Vagina (tissue), 2 donors: ENCODE measurements around the gene MADCAM1. TPM values are rescaled to one million over a fixed set of nuclear protein-coding genes. Genes with fewer than 3 reads are reported as not detected.

Experiments used
- DNase-seq, 2 donors: peaks; one replicate each; pipeline ENCODE4 v3.0.0-alpha.2; 2017; ENCODE audit errors: extremely low spot score in 2 of 2
- H3K27ac ChIP-seq: fragments of 200-600 bp; sonication (generic); one replicate; pipeline ENCODE4 v1.5.1; 2019
- H3K27me3 ChIP-seq: fragments of 200-600 bp; sonication (generic); one replicate; pipeline ENCODE4 v1.5.1; 2019
- H3K36me3 ChIP-seq, 2 donors: fragments of 200-600 bp; sonication (generic); one replicate each; pipeline ENCODE4 v1.5.1; 2017 to 2019
- H3K4me1 ChIP-seq: fragments of 200-600 bp; sonication (generic); one replicate; pipeline ENCODE4 v1.5.1; 2019
- H3K4me3 ChIP-seq, 2 donors: fragments of 200-600 bp; sonication (generic); 1 replicate in 1 of 2; 2 replicates in 1 of 2; pipeline ENCODE4 v1.5.1; 2016 to 2019
- H3K9me3 ChIP-seq: fragments of 200-600 bp; sonication (generic); one replicate; pipeline ENCODE4 v1.5.1; 2019
- CTCF ChIP-seq, 3 experiments: fragments of 450-650 bp in 2 of 3; fragments of 200-600 bp in 1 of 3; sonication (generic) in 1 of 3; IDR thresholded peaks; one replicate each; pipeline ENCODE4 v1.5.1; 2017 to 2019; ENCODE audit warnings: antibody characterized with exemption in 3 of 3, mild to moderate bottlenecking in 2 of 3, moderate library complexity in 2 of 3
- POLR2A ChIP-seq, 2 donors: fragments of 450-650 bp; IDR thresholded peaks; one replicate each; pipeline ENCODE4 v1.6.1; 2017; ENCODE audit warnings: antibody characterized with exemption in 2 of 2, mild to moderate bottlenecking in 2 of 2, moderate library complexity in 2 of 2
- POLR2AphosphoS5 ChIP-seq, 2 donors: sonication (generic); formaldehyde crosslinking; IDR thresholded peaks; one replicate each; pipeline ENCODE4 v1.9.0; 2017; ENCODE audit warnings: antibody characterized with exemption in 2 of 2, mild to moderate bottlenecking in 2 of 2, low read depth in 1 of 2; ENCODE audit not compliant: insufficient read depth in 1 of 2
- intact Hi-C: fragments of 100-400 bp; cut with DNase I; formaldehyde crosslinking; loops from one replicate; pipeline ENCODE4 v1.15.1; 2023
- total RNA-seq: library from RNA; depleted of rRNA; stranded (reverse); fragments of >200 nt; gene quantifications from one replicate; pipeline ENCODE4 v1.2.3, GENCODE V29; 2016

Gene MADCAM1
- total RNA-seq, 1 donor from 2014 or later = 0.49 TPM

GRCh38 chr19:530134-531008 is 34.1 kb downstream of the MADCAM1 start:
- H3K4me1 ChIP-seq = peaks cover 34% of the 10 kb centered on the region
- no peak for DNase-seq
- H3K9me3 ChIP-seq = no peaks in the 10 kb centered on the region
- H3K4me3 ChIP-seq = peak overlapping the region; percentile 91 to 95
- H3K27me3 ChIP-seq = no peaks in the 10 kb centered on the region
- TF ChIP-seq POLR2AphosphoS5 (IDR thresholded peaks at IDR 0.05; ENCODE audit: insufficient read depth in 1 of 2, low read depth in 1 of 2) = no peak
- TF ChIP-seq CTCF (IDR thresholded peaks at IDR 0.05) = no peak
- TF ChIP-seq POLR2A (IDR thresholded peaks at IDR 0.05) = no peak
- intact Hi-C loops = no loop called here
- peaks cover 0 to 2% of the 10 kb centered on the region in 2 donors for H3K36me3 ChIP-seq
- H3K27ac ChIP-seq = peak overlapping the region; percentile 93

- H3K4me3 ChIP-seq = peak overlapping the region; percentile 91 to 95
- H3K27ac ChIP-seq = peak overlapping the region; percentile 93
- intact Hi-C loops = no loop called here
- no peaks in the 10 kb centered on the region for H3K9me3 ChIP-seq
- no peak for DNase-seq
- H3K27me3 ChIP-seq = no peaks in the 10 kb centered on the region
- H3K36me3 ChIP-seq = peaks cover 0 to 10% of the 10 kb centered on the region in 2 donors
- peaks cover 42% of the 10 kb centered on the region for H3K4me1 ChIP-seq
- TF ChIP-seq POLR2AphosphoS5 (IDR thresholded peaks at IDR 0.05; ENCODE audit: insufficient read depth in 1 of 2, low read depth in 1 of 2) (peak in 1 of 2 donors; percentile 50), POLR2A (IDR thresholded peaks at IDR 0.05) (no peak)
These were observed 34.9 kb downstream of the MADCAM1 start for GRCh38 chr19:531009-531752.

GRCh38 chr19:531753-532560 is 35.7 kb downstream of the MADCAM1 start, which contains the start of gene CDC34:
Gene CDC34 (plus strand): TSS chr19:531760. CDS start chr19:531932, 172 bp downstream.
- intact Hi-C loops = no loop called here
- Histone ChIP-seq H3K9me3 (no peaks in the 10 kb centered on the region), H3K4me3 (peak within 1 kb of the TSS; percentile 91 to 95), H3K27ac (peak within 1 kb of the TSS; percentile 93), H3K4me1 (peaks cover 43% of the 10 kb centered on the region), H3K27me3 (no peaks in the 10 kb centered on the region), H3K36me3 (peaks cover 4 to 18% of the 10 kb centered on the region in 2 donors)
- DNase-seq = no peak
- TF ChIP-seq POLR2A (IDR thresholded peaks at IDR 0.05) = peak in 1 of 2 donors; percentile 68
- TF ChIP-seq CTCF (IDR thresholded peaks at IDR 0.05) = no peak
- peak in 1 of 2 donors; percentile 21 for TF ChIP-seq POLR2AphosphoS5 (IDR thresholded peaks at IDR 0.05; ENCODE audit: insufficient read depth in 1 of 2, low read depth in 1 of 2)

GRCh38 chr19:532561-533363 is 36.5 kb downstream of the MADCAM1 start:
- H3K9me3 ChIP-seq = no peaks in the 10 kb centered on the region
- intact Hi-C loops = no loop called here
- no peaks in the 10 kb centered on the region for H3K27me3 ChIP-seq
- peaks cover 43% of the 10 kb centered on the region for H3K4me1 ChIP-seq
- H3K36me3 ChIP-seq = peaks cover 4 to 23% of the 10 kb centered on the region in 2 donors
- H3K4me3 ChIP-seq = peak overlapping the region; percentile 91 to 95
- peak in 1 of 3 experiments; percentile 15 for TF ChIP-seq CTCF (IDR thresholded peaks at IDR 0.05)
- TF ChIP-seq POLR2A (IDR thresholded peaks at IDR 0.05) = no peak
- no peak for DNase-seq
- H3K27ac ChIP-seq = peak overlapping the region; percentile 87
